AG20443 (cell line): ENCODE measurements around the gene KLHL29.

Source experiments
- DNase-seq: peaks from one replicate; pipeline ENCODE4 v3.0.0; 2012; ENCODE audit warnings: low spot score, mixed read lengths

KLHL29 gene

GRCh38 chr2:23422089-23423061, 37.4 kb downstream of the KLHL29 start:
- DNase-seq: no peak

- no peak for DNase-seq
These were observed 38.3 kb downstream of the KLHL29 start for GRCh38 chr2:23423062-23423872.

DNA sequence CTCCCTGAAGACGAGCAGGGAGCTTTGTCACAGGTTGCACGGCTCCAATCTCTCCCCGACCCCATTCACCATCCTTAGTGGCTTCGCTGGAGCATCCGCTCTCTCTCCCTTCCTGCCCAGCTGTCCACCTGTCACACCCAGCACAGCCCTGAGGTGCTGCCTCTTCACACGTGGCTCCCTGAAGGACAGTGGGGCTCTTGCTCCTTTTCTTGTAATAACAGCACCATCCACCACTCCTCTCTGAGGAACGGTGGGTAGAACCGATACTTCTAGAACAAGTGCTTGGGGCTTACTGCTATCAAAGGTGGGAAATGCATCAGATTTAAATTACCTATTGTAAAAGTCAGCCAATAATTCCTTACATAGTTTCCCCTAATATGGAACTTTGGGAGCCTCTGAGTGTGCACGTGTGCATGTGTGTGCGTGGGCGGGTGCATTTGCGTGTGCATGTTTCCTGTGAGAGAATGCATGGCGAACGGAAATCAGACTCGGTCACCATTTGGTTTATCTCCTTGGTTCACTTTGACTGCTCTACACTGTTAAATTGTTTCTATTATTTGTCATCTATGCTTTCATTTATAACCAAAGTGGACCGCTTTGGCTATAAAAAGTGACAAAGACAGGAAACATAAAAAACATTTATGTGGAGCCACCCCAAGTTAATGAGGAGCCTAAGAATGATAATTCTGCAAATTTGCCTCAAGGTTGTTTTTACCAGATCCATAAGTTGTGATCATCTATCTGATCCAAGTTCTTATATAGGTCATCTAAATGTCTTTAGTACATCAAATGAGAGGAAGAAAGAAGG, 39.1 kb downstream of the KLHL29 start:
- no peak for DNase-seq

DNA sequence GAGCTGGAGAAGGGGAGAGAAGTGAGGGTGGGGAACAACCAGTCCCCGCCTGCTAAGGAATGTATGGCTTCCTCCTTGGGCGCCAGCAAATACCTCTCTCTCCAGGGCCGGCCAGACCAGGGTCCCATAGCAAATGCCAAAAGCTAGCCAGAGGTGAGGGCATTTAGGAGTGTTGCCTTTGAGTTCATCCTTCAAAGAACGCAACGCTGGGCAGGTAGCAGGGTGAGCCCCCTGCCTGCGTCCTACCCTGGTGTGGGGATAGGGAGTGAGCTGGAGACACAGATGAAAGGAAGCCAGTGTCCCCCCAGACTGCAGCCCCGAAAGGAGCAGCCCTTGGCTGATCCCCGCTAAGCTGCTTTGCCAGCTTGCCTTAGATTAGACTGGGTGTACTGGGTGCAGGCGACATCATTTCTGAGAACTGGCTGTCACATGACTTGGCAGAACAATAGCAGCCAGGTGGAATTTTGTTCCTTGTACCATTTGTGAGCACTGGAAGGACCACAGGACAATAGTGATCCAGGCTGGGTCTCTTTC, 40.4 kb downstream of the KLHL29 start:
- no peak for DNase-seq

DNA sequence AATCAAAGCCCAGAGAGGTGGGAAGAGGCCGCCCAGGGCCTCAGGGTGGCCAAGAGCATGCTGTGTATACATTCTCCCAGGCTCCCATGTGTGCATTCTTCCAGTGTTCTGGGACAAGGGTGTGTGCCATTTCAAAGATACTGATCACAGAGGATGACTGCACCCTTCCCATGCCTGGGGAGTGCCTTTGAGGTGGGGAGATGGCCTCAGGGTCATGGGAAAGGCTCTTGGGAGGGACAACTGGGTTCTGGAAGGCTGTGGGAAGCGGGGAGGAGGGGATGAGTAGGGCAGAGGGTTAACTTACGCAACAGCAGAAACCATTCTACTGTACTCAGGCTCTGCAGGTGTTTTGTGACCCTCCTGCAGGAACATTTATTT, 40.9 kb downstream of the KLHL29 start:
- no peak for DNase-seq

GRCh38 chr2:23426263-23426905, 41.4 kb downstream of the KLHL29 start:
- DNase-seq: peak; percentile 82

- no peak for DNase-seq
These were observed 42.4 kb downstream of the KLHL29 start for GRCh38 chr2:23427350-23427749.

DNA sequence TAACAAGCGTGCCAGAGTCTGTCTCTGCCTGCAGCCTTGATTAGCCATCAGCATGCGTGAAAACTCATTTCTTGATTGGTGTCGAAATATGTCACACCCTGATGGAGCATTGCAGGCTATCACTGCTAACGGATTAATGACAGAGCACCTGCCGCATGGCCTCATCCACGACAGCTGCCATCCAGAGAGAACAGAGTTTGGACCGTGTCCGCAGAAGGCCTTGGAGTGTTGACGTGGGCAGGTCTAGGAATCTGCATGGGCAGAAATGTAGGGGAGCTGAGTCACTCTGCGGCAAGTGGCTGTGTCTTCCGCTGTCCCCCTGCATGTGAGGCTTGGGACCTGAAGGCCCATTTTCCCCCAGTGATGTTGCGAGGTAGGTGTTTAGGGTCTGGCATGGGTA, 43.0 kb downstream of the KLHL29 start:
- no peak for DNase-seq

GRCh38 chr2:23429036-23429435, 44.1 kb downstream of the KLHL29 start:
- DNase-seq: no peak

- DNase-seq: peak; percentile 77
These were observed 45.3 kb downstream of the KLHL29 start for GRCh38 chr2:23430263-23430662.

GRCh38 chr2:23432531-23432930, 47.6 kb downstream of the KLHL29 start:
- DNase-seq: no peak

- no peak for DNase-seq
These were observed 48.3 kb downstream of the KLHL29 start for GRCh38 chr2:23433282-23433681.

- DNase-seq: no peak
These were observed 49.7 kb downstream of the KLHL29 start for GRCh38 chr2:23434721-23435121.

DNA sequence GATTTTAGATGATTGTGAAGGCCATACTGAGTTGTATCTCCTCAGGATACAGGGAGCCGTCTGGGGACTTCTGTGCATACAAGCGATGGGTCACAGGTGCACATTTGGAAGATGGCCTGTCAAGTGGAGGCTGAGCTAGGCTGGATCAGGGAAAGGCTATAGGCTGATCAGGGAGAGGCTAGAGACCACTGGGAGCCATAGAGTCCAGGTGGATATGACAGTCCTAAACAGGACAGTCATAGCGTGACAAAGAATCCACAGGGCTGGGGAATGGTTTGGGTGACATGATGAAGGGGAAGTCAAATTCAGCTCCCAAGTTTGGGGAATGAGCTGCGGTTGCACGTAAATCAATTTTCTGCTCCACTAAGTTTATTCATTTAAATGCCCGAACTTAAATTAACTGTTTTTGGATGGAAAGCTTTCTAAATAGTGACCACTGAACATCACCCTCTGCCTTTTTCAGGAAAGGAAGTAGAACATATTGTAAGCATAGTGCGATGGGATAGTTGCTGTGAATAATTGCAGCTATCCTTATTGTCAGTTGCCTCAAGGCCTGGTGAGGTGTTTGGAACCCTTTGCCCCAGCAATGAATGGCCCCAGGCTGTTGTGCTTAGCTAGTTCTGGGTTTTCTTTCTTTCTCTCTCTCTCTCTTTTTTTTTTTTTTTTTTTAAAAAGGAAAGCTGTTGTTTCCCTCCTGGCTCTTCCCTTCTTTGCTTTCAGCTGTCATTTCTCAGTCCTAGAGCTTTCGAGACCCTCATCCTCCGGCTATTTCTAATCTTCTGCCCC, 50.5 kb downstream of the KLHL29 start:
- no peak for DNase-seq

DNA sequence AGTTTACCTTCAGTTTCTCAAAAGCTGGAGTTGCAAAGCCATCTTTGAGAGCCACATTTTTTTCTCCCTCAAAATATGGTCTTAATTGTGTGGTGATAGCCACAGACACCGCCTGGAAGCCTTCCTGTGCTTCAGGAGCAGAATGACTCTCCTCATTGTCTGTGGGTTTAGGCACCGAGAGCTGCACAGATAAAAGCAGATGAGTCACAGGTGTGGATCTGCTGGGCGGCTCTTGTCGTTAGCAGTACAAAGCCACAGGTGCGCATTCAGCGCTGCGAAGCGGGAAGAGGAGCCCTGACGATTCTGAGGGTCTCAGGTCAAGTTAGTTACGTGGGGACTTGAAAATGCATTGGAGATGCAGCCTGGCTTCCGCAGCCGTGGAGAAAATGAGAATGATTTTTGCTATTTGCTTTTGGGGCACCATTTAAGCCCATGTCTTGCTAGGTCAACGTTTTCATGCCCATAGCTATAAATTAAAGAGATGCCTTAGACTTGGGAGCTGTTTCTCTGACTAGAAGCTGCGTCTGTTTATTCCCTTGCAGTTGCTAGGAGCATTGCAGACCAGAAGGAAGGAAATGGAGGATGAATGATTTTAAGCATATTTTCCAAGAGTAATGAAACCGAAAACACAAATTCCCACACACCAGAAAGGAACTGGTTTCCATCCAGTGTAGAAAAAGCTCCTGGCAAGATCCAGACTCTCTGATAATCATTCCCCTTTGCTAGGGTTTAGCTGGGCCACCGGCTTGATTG, 51.5 kb downstream of the KLHL29 start:
- peak; percentile 49 for DNase-seq

DNA sequence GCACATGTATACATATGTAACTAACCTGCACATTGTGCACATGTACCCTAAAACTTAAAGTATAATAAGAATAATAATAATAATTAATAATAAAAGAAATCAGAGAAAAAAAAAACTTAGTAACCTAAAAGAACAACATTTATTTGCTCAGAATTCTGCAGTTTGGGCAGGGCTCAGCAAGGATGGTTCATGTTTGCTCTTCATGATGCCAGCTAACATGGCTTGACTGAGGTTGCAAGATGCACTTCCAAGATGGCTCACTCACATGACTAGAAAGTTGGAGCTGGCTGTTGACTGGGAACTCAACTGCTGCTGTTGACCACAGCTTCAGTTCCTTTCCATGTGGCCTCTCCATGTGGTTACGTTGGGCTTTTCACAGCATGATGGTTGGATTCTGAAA, 56.4 kb downstream of the KLHL29 start:
- DNase-seq: no peak

GRCh38 chr2:23445450-23445868, 60.5 kb downstream of the KLHL29 start:
- DNase-seq: peak; percentile 50

- no peak for DNase-seq
These were observed 61.9 kb downstream of the KLHL29 start for GRCh38 chr2:23446916-23447315.

- no peak for DNase-seq
These were observed 62.4 kb downstream of the KLHL29 start for GRCh38 chr2:23447405-23447804.

GRCh38 chr2:23448906-23449305, 63.9 kb downstream of the KLHL29 start:
- DNase-seq: no peak
